Astrocyte of the cerebellum (primary cell): Measurements from ENCODE around the gene STARD10.

Source experiments
- DNase-seq: peaks from one replicate; pipeline ENCODE4 v3.0.0-alpha.2; 2011; ENCODE audit warnings: low read depth
- H3K4me3 ChIP-seq: 2 replicates; pipeline ENCODE4 v1.5.1; 2011; ENCODE audit warnings: mild to moderate bottlenecking, low read depth, low read length, moderate library complexity
- CTCF ChIP-seq: IDR thresholded peaks from 2 replicates; pipeline ENCODE4 v1.5.1; 2012; ENCODE audit warnings: low read length, low read depth, moderate library complexity, mild to moderate bottlenecking; ENCODE audit errors: missing control alignments
- in situ Hi-C: cut with HindIII; loops from 2 replicates; pipeline ENCODE4 v1.10.0; 2017; ENCODE audit warnings: low sequenced_read_pairs

Gene STARD10

GRCh38 chr11:72740060-72740424 lies 53.8 kb downstream of the STARD10 start:
- no peak overlapping the region for H3K4me3 ChIP-seq
- in situ Hi-C loops: no loop called here
- no peak for DNase-seq
- no peak for TF ChIP-seq CTCF

GRCh38 chr11:72739240-72740059 lies 54.4 kb downstream of the STARD10 start:
- in situ Hi-C loops: no loop called here
- TF ChIP-seq CTCF: no peak
- H3K4me3 ChIP-seq: no peak overlapping the region
- DNase-seq: no peak

- H3K4me3 ChIP-seq: no peak overlapping the region
Observed at GRCh38 chr11:72738199-72739141, 55.4 kb downstream of the STARD10 start.

GRCh38 chr11:72737336-72737735 lies 56.5 kb downstream of the STARD10 start:
- H3K4me3 ChIP-seq: no peak overlapping the region
- no peak for DNase-seq
- in situ Hi-C loops: no loop called here
- no peak for TF ChIP-seq CTCF

More at GRCh38 chr11:72738199-72739141, 55.4 kb downstream of the STARD10 start:
- DNase-seq: no peak
- no peak for TF ChIP-seq CTCF
- in situ Hi-C loops: no loop called here

GRCh38 chr11:72736452-72737069 lies 57.3 kb downstream of the STARD10 start:
- DNase-seq: no peak
- in situ Hi-C loops: no loop called here
- no peak overlapping the region for H3K4me3 ChIP-seq
- no peak for TF ChIP-seq CTCF

- no peak overlapping the region for H3K4me3 ChIP-seq
- TF ChIP-seq CTCF: no peak
- DNase-seq: no peak
- in situ Hi-C loops: no loop called here
Observed at GRCh38 chr11:72735495-72736027, 58.3 kb downstream of the STARD10 start.
